Panc1 (cell line): Measurements from ENCODE around the gene EFNA2.

Source experiments
- POLR2AphosphoS5 ChIP-seq: IDR thresholded peaks from 2 replicates; pipeline ENCODE4 v1.6.1; 2012; ENCODE audit warnings: mild to moderate bottlenecking, low read depth, low read length, moderate library complexity
- SIN3A ChIP-seq: IDR thresholded peaks from 2 replicates; pipeline ENCODE4 v1.6.1; 2012; ENCODE audit warnings: low read depth, mild to moderate bottlenecking, low read length, moderate library complexity, borderline replicate concordance; ENCODE audit not compliant: insufficient read depth
- TCF7L2 ChIP-seq: IDR thresholded peaks from 2 replicates; pipeline ENCODE4 v1.6.1; 2011; ENCODE audit warnings: mild to moderate bottlenecking, low read depth, low read length, inconsistent platforms
- TF ChIP-seq, protein P1 (sequence below): fragments of 450-650 bp; IDR thresholded peaks from 2 replicates; pipeline ENCODE4 v1.5.1; 2017; ENCODE audit warnings: mild to moderate bottlenecking

DNA sequence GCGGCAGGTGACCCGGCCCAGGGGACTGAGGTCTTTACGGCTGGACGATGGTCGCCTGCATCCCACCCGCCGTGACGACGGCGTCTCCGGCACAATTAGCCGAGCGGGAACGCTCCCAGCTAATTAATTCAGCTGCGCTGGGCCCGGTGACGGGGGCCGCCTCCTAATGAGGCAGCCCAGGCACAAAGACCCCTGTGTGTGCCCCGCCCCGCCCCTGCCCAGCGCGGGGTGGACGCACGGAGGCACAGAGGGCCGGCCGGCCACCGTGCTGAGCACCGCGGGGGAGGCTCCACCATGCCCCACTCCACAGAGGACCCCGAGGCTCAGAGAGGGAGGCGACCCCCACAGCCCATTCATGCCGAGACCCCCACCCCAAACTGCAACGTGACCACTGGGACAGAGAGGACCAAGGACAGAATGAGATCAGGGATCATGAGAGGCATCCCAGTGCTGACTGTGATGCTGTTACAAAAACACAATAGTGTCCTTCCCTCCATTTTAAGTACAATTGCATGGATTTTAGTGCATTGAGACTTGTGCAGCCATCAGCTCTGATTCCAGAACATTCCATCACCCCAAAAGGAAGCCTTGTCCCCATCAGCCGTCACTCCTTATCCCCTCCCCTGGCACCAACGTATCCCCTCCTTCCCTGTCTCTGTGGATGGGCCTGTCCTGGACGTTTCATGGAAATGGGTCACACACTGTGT lies 17.0 kb downstream of the EFNA2 start:
- TF ChIP-seq POLR2AphosphoS5 (no peak), TCF7L2 (no peak), SIN3A (no peak)
- TF ChIP-seq, protein P1, sequence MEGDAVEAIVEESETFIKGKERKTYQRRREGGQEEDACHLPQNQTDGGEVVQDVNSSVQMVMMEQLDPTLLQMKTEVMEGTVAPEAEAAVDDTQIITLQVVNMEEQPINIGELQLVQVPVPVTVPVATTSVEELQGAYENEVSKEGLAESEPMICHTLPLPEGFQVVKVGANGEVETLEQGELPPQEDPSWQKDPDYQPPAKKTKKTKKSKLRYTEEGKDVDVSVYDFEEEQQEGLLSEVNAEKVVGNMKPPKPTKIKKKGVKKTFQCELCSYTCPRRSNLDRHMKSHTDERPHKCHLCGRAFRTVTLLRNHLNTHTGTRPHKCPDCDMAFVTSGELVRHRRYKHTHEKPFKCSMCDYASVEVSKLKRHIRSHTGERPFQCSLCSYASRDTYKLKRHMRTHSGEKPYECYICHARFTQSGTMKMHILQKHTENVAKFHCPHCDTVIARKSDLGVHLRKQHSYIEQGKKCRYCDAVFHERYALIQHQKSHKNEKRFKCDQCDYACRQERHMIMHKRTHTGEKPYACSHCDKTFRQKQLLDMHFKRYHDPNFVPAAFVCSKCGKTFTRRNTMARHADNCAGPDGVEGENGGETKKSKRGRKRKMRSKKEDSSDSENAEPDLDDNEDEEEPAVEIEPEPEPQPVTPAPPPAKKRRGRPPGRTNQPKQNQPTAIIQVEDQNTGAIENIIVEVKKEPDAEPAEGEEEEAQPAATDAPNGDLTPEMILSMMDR = no peak
